Aorta (tissue), 5 donors: ENCODE measurements around the gene SPTBN2. TPM values are rescaled to one million over a fixed set of nuclear protein-coding genes. Genes with fewer than 3 reads are reported as not detected.

Experiments
- ATAC-seq: fragments of 200-7000 bp; cut with Tn5 transposase; one replicate; pipeline ENCODE4 v1.9.1; 2022; ENCODE audit warnings: moderate library complexity; ENCODE audit not compliant: low FRiP score
- DNase-seq, 2 donors: peaks; one replicate each; pipeline ENCODE4 v3.0.0-alpha.2; 2020
- H3K27ac ChIP-seq, 2 donors: one replicate each; pipeline ENCODE4 v1.5.1; 2013; ENCODE audit warnings: low read length in 2 of 2, mild to moderate bottlenecking in 2 of 2, moderate library complexity in 2 of 2, control low read depth in 1 of 2, inconsistent platforms in 1 of 2, low read depth in 1 of 2
- H3K27me3 ChIP-seq, 2 donors: one replicate each; pipeline ENCODE4 v1.6.1; 2013; ENCODE audit warnings: control low read depth in 1 of 2, low read length in 1 of 2, mild to moderate bottlenecking in 1 of 2, moderate library complexity in 1 of 2; ENCODE audit not compliant: insufficient read depth in 2 of 2, control insufficient read depth in 1 of 2
- H3K36me3 ChIP-seq, 2 donors: one replicate each; pipeline ENCODE4 v1.6.1; 2013; ENCODE audit warnings: control low read depth in 1 of 2, low read length in 1 of 2, mild to moderate bottlenecking in 1 of 2; ENCODE audit not compliant: insufficient read depth in 2 of 2, control insufficient read depth in 1 of 2
- H3K4me1 ChIP-seq, 2 donors: one replicate each; pipeline ENCODE4 v1.6.1; 2013; ENCODE audit warnings: low read length in 2 of 2, control low read depth in 1 of 2, mild to moderate bottlenecking in 1 of 2, moderate library complexity in 1 of 2; ENCODE audit not compliant: insufficient read depth in 2 of 2, control insufficient read depth in 1 of 2
- H3K4me3 ChIP-seq, 2 donors: one replicate each; pipeline ENCODE4 v1.5.1; 2013; ENCODE audit warnings: low read length in 2 of 2, control low read depth in 1 of 2, mild to moderate bottlenecking in 1 of 2
- H3K9me3 ChIP-seq: one replicate; pipeline ENCODE4 v1.6.1; 2013; ENCODE audit warnings: mild to moderate bottlenecking, low read length; ENCODE audit not compliant: control insufficient read depth
- WGBS, 2 donors: extraction: QIAGEN DNeasy Blood & Tissue Kit; methylation state at CpG; one replicate each; pipeline ENCODE4 v1.1.7; 2013; 5-methylcytosine and 5-hydroxymethylcytosine counted together
- intact Hi-C, 2 donors: fragments of 100-400 bp; cut with DNase I; formaldehyde crosslinking; loops; one replicate each; pipeline versions ENCODE4 v1.14.2 to v1.15.0; 2022
- polyA plus RNA-seq, 2 donors: library from polyadenylated mRNA; stranded (reverse); fragments of 200-250 nt; gene quantifications; one replicate each; pipeline ENCODE4 v1.2.3, GENCODE V29; 2013
- total RNA-seq, 2 donors: library from RNA; stranded (reverse); fragmentation: NEBNext Ultra II Directional; extraction: Animal tissue kit (Norgen Biotek cat#: 25700); gene quantifications; one replicate each; pipeline ENCODE4 v1.2.1, GENCODE V29; 2021
- donor health status: healthy with polysubstance abuse.
- donor health status: Bipolar disorder and iron deficiency.
- donor health status: DM: no; HTN: no; CAD: no.
- donor health status: DM: no; HTN: no; CAD: no.
- donor health status: DM: yes; HTN: yes; CAD: no.

The SPTBN2 gene
- total and polyA plus RNA-seq, 4 donors: under 0.01 to 16.5 (median 0.88) TPM

DNA sequence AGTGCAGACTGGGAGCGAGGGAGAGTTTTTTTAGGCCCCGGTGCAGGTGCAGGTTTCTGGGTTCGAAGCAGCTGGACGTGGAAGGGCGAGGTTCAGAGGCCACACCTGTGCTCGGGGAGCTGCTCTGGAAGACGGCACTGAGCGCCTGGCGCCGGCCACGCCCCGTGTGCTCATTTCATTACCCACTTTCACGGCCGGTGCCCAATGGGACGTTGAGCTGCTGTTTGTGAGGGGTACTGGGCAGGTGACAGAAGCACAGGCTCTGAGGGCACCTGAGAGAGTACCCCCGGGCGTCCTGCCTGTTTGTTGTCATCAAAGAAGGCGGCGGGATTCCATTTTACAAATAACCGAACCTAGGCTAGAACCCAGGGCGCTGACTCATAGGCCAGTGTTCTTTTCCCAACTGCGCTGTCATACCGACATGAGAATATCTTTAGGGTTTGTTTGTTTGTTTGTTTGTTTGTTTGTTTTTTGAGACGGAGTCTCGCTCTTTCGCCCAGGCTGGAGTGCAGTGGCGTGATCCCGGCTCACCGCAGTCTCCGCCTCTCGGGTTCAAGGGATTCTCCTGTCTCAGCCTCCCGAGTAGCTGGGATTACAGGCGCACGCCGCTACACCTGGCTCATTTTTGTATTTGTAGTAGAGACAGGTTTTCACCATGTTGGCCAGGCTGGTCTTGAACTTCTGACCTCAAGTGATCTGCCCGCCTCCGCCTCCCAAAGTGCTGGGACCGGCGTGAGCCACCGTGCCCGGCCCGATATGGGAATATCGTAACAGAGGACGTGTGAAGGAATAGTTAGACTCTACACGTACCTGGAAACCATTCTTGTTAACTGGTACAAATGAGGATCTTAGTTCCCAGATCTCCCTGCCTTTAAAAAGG, 16.6 kb upstream of the SPTBN2 start:
- no peaks in the 10 kb centered on the region for H3K4me1 ChIP-seq
- 46 to 47% methylated on average over 45 of the region's 45 CpGs for WGBS, 2 donors
- no peaks in the 10 kb centered on the region for H3K27me3 ChIP-seq
- peak overlapping the region; percentile 69 to 81 for H3K4me3 ChIP-seq
- DNase-seq: no peak
- intact Hi-C loops: no loop called here
- ATAC-seq: peak; percentile 35
- no peaks in the 10 kb centered on the region for H3K9me3 ChIP-seq
- H3K36me3 ChIP-seq: no peaks in the 10 kb centered on the region
- H3K27ac ChIP-seq: no peak overlapping the region

DNA sequence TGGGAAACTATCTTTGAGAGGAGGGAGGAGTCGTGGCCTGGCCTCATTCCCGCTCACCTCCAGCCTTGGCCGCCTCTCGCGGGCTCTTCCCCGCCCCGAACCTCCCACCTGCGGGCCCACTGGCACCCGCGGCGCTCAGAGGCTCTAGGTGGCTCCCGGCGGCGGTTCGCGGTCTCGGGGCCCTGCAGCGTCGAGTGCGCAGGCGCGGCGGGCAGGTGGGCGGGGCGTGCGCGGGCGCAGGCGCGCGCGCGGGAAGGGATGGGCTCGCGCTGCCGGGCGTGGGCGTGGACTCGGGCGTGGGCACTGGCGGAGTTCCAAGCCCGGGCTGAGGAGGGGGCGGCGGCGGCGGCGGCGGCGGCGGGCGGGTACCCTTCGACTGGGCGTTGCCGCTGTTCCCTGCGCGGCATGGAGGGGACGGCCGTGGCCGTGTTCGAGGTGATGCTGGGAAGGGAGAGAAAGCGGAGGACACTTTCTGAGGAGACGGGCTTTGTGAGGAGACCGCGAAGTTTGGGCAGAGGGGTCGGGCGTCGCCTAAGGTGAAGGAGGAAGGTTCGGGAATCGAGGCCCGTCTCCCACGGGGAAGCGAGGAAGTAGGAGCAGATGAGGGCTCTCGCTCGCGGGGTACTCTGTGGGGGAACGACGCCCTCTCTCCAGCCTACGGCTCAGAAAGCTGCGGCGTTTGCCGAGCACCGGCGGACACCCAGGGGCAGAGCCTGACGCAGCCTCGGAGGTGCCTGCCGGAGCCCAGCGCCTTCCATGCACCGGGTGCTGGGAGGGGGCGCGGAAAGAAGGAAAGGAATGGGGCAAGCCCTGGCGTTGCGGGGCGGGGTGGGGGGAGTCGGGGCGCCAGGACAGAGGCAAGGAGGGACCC, 15.7 kb upstream of the SPTBN2 start:
- Histone ChIP-seq H3K4me1 (no peaks in the 10 kb centered on the region), H3K4me3 (peak overlapping the region; percentile 69 to 81), H3K9me3 (no peaks in the 10 kb centered on the region), H3K27me3 (no peaks in the 10 kb centered on the region), H3K36me3 (no peaks in the 10 kb centered on the region), H3K27ac (no peak overlapping the region)
- intact Hi-C loops: loop anchor here in 1 of 2 donors (5.0 kb wide), 1 partner anchor 43 kb away; no protein-coding TSS in a partner anchor
- ATAC-seq: peak; percentile 93
- 0% methylated on average over 71 to 95 of the region's 95 CpGs for WGBS, 2 donors
- DNase-seq: peak; percentile 86 to 94

DNA sequence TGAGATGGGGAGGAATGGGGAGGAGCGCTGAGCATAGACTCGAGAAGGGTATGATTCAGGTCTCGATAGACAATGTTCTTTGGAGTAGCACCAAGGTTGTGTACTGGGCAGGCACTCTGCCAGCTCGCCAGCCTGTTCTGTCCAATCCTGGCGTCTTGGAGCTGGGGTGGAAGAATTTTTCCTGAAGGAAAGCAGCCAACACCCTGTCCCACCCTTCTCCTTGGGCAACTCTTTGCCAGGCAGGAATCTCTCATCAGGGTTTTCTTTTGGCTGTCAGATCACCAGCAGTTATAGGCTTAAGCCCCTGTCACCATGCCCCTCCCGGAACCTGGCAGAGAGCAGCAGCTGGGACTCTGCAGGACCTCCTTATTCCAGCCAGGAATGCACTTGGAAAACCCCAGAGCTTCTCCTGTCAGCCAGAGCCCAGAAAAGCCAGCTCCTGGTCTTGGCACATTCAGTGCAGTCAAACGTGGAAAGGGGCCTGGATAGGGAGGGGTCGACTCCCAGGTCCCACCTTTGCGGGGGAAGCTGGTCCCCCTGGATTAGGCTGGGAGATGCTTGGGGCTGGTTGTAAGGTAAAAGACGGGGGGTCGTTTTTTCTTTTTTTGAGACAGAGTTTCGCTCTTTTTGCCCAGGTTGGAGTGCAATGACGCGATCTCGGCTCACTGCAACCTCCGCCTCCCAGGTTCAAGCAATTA, 14.4 kb upstream of the SPTBN2 start:
- intact Hi-C loops: loop anchor here in 1 of 2 donors (5.0 kb wide), 1 partner anchor 44 kb away; no protein-coding TSS in a partner anchor
- Histone ChIP-seq H3K4me3 (no peak overlapping the region), H3K36me3 (no peaks in the 10 kb centered on the region), H3K27me3 (no peaks in the 10 kb centered on the region), H3K4me1 (no peaks in the 10 kb centered on the region), H3K9me3 (no peaks in the 10 kb centered on the region), H3K27ac (no peak overlapping the region)
- DNase-seq (no peak), ATAC-seq (no peak)
- whole genome bisulfite sequencing, 2 donors: 43 to 59% methylated on average over 12 to 16 of the region's 16 CpGs

DNA sequence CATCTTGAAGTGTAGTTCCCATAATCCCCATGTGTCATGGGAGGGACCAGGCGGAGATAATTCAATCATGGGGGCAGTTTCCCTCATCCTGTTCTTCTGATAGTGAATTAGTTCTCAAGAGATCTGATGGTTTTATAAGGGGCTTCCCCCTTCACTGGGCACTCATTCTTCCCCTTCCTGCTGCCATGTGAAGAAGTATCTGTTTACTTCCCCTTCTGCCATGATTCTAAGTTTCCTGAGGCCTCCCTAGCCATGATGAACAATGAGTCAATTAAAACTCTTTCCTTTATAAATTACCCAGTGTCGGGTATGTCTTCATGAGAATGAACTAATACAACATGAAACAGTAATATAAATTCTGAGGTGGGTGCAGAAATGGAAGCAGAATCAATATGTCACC, 12.1 kb upstream of the SPTBN2 start:
- H3K36me3 ChIP-seq: no peaks in the 10 kb centered on the region
- ATAC-seq (no peak), DNase-seq (no peak)
- intact Hi-C loops: loop anchor here in 1 of 2 donors (5.0 kb wide), 1 partner anchor 46 kb away; no protein-coding TSS in a partner anchor
- H3K27ac ChIP-seq: no peak overlapping the region
- no peak overlapping the region for H3K4me3 ChIP-seq
- H3K4me1 ChIP-seq: no peaks in the 10 kb centered on the region
- H3K9me3 ChIP-seq: no peaks in the 10 kb centered on the region
- no peaks in the 10 kb centered on the region for H3K27me3 ChIP-seq
- WGBS, 2 donors: 94% methylated on average over 2 of the region's 2 CpGs

DNA sequence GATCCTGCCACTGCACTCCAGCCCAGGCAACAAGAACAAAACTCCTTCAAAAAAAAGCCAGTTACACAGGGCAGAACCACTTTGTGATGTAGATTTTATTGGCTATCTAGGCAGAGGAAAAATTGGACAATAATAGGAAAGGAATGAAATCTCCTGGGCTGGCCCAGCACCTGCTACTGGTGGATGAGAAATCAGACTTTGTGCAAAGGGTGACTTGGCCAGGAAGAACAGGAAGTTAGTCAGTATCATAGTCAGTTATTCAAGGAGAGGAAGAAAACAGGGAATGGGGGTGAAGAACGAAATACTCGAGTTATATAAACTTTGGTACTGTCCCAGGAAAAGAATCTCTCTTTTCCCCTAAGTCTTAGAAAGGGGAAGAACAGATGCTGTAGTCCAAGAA, 11.0 kb upstream of the SPTBN2 start:
- Histone ChIP-seq H3K4me1 (no peaks in the 10 kb centered on the region), H3K27ac (no peak overlapping the region), H3K27me3 (no peaks in the 10 kb centered on the region), H3K36me3 (no peaks in the 10 kb centered on the region), H3K4me3 (no peak overlapping the region), H3K9me3 (no peaks in the 10 kb centered on the region)
- intact Hi-C loops: loop anchor here in 1 of 2 donors (5.0 kb wide), 1 partner anchor 47 kb away; no protein-coding TSS in a partner anchor
- ATAC-seq (no peak), DNase-seq (no peak)
- 38 to 40% methylated on average over 2 of the region's 2 CpGs for WGBS, 2 donors

DNA sequence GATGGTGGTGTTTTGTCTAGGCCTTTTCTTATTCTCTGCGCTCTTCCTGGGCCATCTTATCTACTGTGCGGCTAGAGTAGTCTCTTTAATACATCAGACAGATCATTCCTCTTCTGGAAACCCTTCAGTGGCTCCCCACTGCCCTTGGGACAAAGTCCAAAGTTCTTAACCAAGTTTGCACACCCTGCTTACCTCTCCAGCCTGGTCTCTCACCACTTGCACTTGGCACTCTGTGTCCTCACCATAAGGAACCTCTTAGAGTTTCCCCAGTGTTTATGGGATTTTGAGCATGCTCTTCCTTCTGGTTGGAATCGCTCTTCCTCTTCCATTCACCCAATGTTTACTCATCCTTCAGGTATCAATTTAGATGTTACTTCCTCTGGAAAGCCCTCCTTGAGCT, 5.2 kb upstream of the SPTBN2 start:
- 98 to 99% methylated on average over 3 of the region's 3 CpGs for WGBS, 2 donors
- H3K4me1 ChIP-seq: no peaks in the 10 kb centered on the region
- H3K4me3 ChIP-seq: no peak overlapping the region
- ATAC-seq: no peak
- no peak overlapping the region for H3K27ac ChIP-seq
- H3K36me3 ChIP-seq: no peaks in the 10 kb centered on the region
- intact Hi-C loops: no loop called here
- DNase-seq: no peak
- no peaks in the 10 kb centered on the region for H3K9me3 ChIP-seq
- no peaks in the 10 kb centered on the region for H3K27me3 ChIP-seq

DNA sequence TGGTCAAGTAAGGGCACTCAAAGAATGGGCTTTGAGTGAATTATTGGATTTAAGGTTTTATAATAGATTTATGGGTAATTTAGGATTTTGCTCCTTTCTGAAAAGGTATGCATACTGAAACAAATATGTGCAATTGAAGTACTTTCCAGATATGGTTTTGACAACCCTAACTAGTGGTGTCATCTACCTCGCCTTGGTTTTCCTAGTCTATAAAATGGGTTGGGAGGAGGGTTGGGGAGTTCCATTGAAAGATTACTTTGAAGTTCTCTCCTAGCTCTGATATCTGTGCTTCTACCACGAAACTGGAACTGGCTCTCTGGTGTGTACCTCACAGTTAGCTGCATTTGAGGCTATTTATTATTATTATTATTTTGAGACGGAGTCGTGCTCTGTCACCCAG, 431 bp upstream of the SPTBN2 start:
- Histone ChIP-seq H3K4me1 (no peaks in the 10 kb centered on the region), H3K9me3 (no peaks in the 10 kb centered on the region), H3K4me3 (no peak overlapping the region), H3K27me3 (no peaks in the 10 kb centered on the region), H3K36me3 (no peaks in the 10 kb centered on the region), H3K27ac (no peak overlapping the region)
- no peak for DNase-seq
- ATAC-seq: no peak
- intact Hi-C loops: no loop called here
- WGBS, 2 donors: 95% methylated on average over 4 of the region's 4 CpGs

DNA sequence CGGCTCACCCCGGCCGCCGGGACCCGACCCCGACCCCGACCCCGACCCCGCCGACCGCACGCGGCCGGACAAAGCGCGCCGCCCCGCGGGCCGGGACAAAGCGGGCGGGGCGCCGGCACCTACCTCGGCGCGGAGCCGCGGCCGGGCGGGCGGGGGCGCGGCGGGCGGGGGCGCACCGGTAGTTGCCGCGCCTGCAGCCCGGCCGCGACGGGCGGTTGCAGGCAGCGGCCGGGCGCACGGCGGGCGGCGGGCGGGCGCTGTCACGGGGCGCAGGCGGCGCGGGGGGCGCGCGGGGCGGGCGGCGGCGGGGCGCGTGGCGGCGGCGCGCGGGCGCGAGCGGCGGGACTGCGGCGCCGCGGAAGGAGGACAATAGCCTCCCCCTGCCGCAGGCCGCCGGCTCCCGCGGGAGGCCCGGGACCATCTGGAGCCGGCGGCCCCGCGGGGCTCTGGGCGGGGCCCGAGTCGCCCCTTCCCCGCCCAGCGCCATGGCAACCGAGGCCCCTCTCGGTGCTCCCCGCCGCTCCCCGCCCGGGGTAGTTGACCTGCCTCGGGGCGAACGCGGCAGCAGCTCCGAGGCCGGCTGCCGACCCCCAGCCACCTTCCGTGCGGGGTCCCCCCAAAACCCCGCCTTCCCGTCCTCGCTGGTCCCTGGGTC, 851 bp downstream of the SPTBN2 start:
- Histone ChIP-seq H3K4me1 (no peaks in the 10 kb centered on the region), H3K4me3 (peak overlapping the region; percentile 85 to 90), H3K36me3 (no peaks in the 10 kb centered on the region), H3K27me3 (no peaks in the 10 kb centered on the region), H3K27ac (no peak overlapping the region), H3K9me3 (no peaks in the 10 kb centered on the region)
- intact Hi-C loops: no loop called here
- DNase-seq (no peak), ATAC-seq (no peak)
- WGBS, 2 donors: 0 to 1% methylated on average over 34 to 114 of the region's 114 CpGs
